Heart left ventricle (tissue), 16 donors: ENCODE measurements around the gene PDE6B. TPM values are rescaled to one million over a fixed set of nuclear protein-coding genes. Genes with fewer than 3 reads are reported as not detected.

ENCODE experiments used
- ATAC-seq, 4 donors: fragments of 200-7000 bp; cut with Tn5 transposase; one replicate each; pipeline ENCODE4 v1.9.1; 2020 to 2022; ENCODE audit warnings: moderate library complexity in 4 of 4, mild to moderate bottlenecking in 3 of 4, moderate number of reproducible peaks in 1 of 4
- DNase-seq, 5 donors: peaks; one replicate each; pipeline ENCODE4 v3.0.0-alpha.2; 2020
- H3K27ac ChIP-seq, 12 donors: fragments of 200-600 bp; sonication (generic) in 4 of 12; one replicate each; pipeline versions ENCODE4 v1.5.0 to v1.8.0; 2016 to 2022; ENCODE audit warnings: mild to moderate bottlenecking in 2 of 12
- H3K27me3 ChIP-seq, 9 donors: fragments of 200-600 bp; sonication (generic) in 2 of 9; one replicate each; pipeline versions ENCODE4 v1.5.1 to v1.8.0; 2016 to 2022; ENCODE audit warnings: mild to moderate bottlenecking in 3 of 9
- H3K36me3 ChIP-seq, 9 donors: fragments of 200-600 bp; sonication (generic) in 2 of 9; one replicate each; pipeline versions ENCODE4 v1.5.0 to v1.8.0; 2018 to 2022; ENCODE audit warnings: mild to moderate bottlenecking in 2 of 9
- H3K4me1 ChIP-seq, 12 donors: fragments of 200-600 bp; sonication (generic) in 4 of 12; one replicate each; pipeline versions ENCODE4 v1.5.0 to v1.8.0; 2016 to 2022; ENCODE audit warnings: mild to moderate bottlenecking in 3 of 12
- H3K4me3 ChIP-seq, 12 donors: fragments of 200-600 bp; sonication (generic) in 4 of 12; one replicate each; pipeline versions ENCODE4 v1.5.0 to v1.8.0; 2017 to 2022; ENCODE audit warnings: mild to moderate bottlenecking in 9 of 12, moderate library complexity in 4 of 12
- H3K9me3 ChIP-seq, 12 donors: fragments of 200-600 bp; sonication (generic) in 4 of 12; one replicate each; pipeline versions ENCODE4 v1.5.0 to v1.8.0; 2016 to 2022; ENCODE audit warnings: mild to moderate bottlenecking in 1 of 12
- CTCF ChIP-seq, 12 donors: fragments of 200-600 bp; sonication (generic) in 4 of 12; IDR thresholded peaks; one replicate each; pipeline versions ENCODE4 v1.5.0 to v1.8.0; 2018 to 2022; ENCODE audit warnings: antibody characterized with exemption in 12 of 12, mild to moderate bottlenecking in 5 of 12
- POLR2A ChIP-seq, 2 donors: fragments of 450-650 bp; IDR thresholded peaks; one replicate each; pipeline ENCODE4 v1.6.1; 2017; ENCODE audit warnings: antibody characterized with exemption in 2 of 2, mild to moderate bottlenecking in 2 of 2, moderate library complexity in 2 of 2
- WGBS, 4 donors: extraction: QIAGEN DNeasy Blood & Tissue Kit in 2 of 4; methylation state at CpG; one replicate each; pipeline versions ENCODE4 v1.1.5 to v1.1.7; 2013 to 2018; 5-methylcytosine and 5-hydroxymethylcytosine counted together
- intact Hi-C, 10 donors: fragments of 100-400 bp; cut with DNase I; formaldehyde crosslinking; loops; one replicate each; pipeline versions ENCODE4 v1.11.1 to v1.14.2; 2022
- polyA plus RNA-seq, 2 donors: library from polyadenylated mRNA; stranded (reverse); fragments of 200-250 nt; gene quantifications; one replicate each; pipeline ENCODE4 v1.2.3, GENCODE V29; 2013
- total RNA-seq, 9 donors: library from RNA; depleted of rRNA in 2 of 9; stranded (reverse); fragments of >200 nt in 2 of 9; fragmentation: NEBNext Ultra II Directional in 3 of 9; extraction: Animal tissue kit (Norgen Biotek cat#: 25700) in 3 of 9; gene quantifications; one replicate each; pipeline versions ENCODE4 v1.1.0 to v1.2.4, GENCODE V29; 2016 to 2023
- donor health status: ischemic (EF 13 %, LVEDD 7.1; RV severe dilation, severe dysfunction).
- donor health status: healthy with polysubstance abuse.
- donor health status: DM: no; HTN: yes; CAD: no.
- donor health status: DM: no; HTN: no; CAD: no.
- donor health status: ischemic (EF 25% LVEDD 6.9; RV normal size, moderate dysfunction).
- donor health status: ischemic (EF 25% LVEDD 5.7; RV mildly dilated, moderate dysfunction).
- donor health status: healthy.
- donor health status: DM: yes; HTN: yes; CAD: no.
- donor health status: ischemic (EF 35%, LVEDD 5.7; RV mildly dilated, moderate dysfunction).
- donor health status: nonischemic (EF 11% LVEDD 7.7; RV severe dilation, severe dysfunction).
- donor health status: DM: yes; HTN: yes; CAD: no.
- donor health status: PGD.
- donor health status: ischemic (EF 29% LVEDD 5.4; RV normal size, mild dysfunction).
- donor health status: nonischemic (EF 23%, LVEDD 6.1; RV moderate dilation, normal function).

Gene PDE6B
- total and polyA plus RNA-seq, 11 donors: 0.61 to 8.4 (median 3.5) TPM

GRCh38 chr4:592825-593520 is 32.4 kb upstream of the PDE6B start:
- Histone ChIP-seq H3K4me3 (no peak overlapping the region), H3K27me3 (peaks cover 0 to 12% (median 0%) of the 10 kb centered on the region in 9 donors), H3K9me3 (peaks cover 0 to 13% (median 0%) of the 10 kb centered on the region in 12 donors), H3K36me3 (no peaks in the 10 kb centered on the region), H3K27ac (no peak overlapping the region), H3K4me1 (no peaks in the 10 kb centered on the region)
- 64 to 81% (median 75%) methylated on average over 5 of the region's 5 CpGs for WGBS, 4 donors
- no peak for TF ChIP-seq POLR2A (IDR thresholded peaks at IDR 0.05)
- no peak for TF ChIP-seq CTCF (IDR thresholded peaks at IDR 0.05)
- DNase-seq (no peak), ATAC-seq (no peak)
- intact Hi-C loops: no loop called here

- 72 to 78% (median 74%) methylated on average over 3 of the region's 3 CpGs for WGBS, 4 donors
- intact Hi-C loops: no loop called here
- TF ChIP-seq CTCF (IDR thresholded peaks at IDR 0.05): no peak
- TF ChIP-seq POLR2A (IDR thresholded peaks at IDR 0.05): no peak
- Histone ChIP-seq H3K4me3 (no peak overlapping the region), H3K4me1 (no peaks in the 10 kb centered on the region), H3K27ac (no peak overlapping the region), H3K27me3 (peaks cover 0 to 44% (median 6%) of the 10 kb centered on the region in 9 donors), H3K36me3 (no peaks in the 10 kb centered on the region), H3K9me3 (peaks cover 0 to 12% (median 0%) of the 10 kb centered on the region in 12 donors)
- ATAC-seq (no peak), DNase-seq (no peak)
These were observed 26.4 kb upstream of the PDE6B start for GRCh38 chr4:598925-599324.

- Histone ChIP-seq H3K4me1 (no peaks in the 10 kb centered on the region), H3K4me3 (no peak overlapping the region), H3K27ac (no peak overlapping the region), H3K27me3 (peaks cover 0 to 44% (median 6%) of the 10 kb centered on the region in 9 donors), H3K9me3 (no peaks in the 10 kb centered on the region), H3K36me3 (no peaks in the 10 kb centered on the region)
- WGBS, 4 donors: 77 to 86% (median 81%) methylated on average over 6 of the region's 6 CpGs
- DNase-seq (no peak), ATAC-seq (no peak)
- intact Hi-C loops: no loop called here
- TF ChIP-seq CTCF (IDR thresholded peaks at IDR 0.05) (no peak), POLR2A (IDR thresholded peaks at IDR 0.05) (no peak)
These were observed 25.2 kb upstream of the PDE6B start for GRCh38 chr4:600166-600565.

GRCh38 chr4:600850-601515 is 24.4 kb upstream of the PDE6B start:
- H3K27me3 ChIP-seq: peaks cover 0 to 44% (median 6%) of the 10 kb centered on the region in 9 donors
- H3K4me1 ChIP-seq: no peaks in the 10 kb centered on the region
- H3K4me3 ChIP-seq: no peak overlapping the region
- ATAC-seq (no peak), DNase-seq (no peak)
- H3K9me3 ChIP-seq: no peaks in the 10 kb centered on the region
- TF ChIP-seq POLR2A (IDR thresholded peaks at IDR 0.05) (no peak), CTCF (IDR thresholded peaks at IDR 0.05) (no peak)
- no peak overlapping the region for H3K27ac ChIP-seq
- intact Hi-C loops: no loop called here
- 60 to 67% (median 64%) methylated on average over 10 to 11 of the region's 11 CpGs for WGBS, 4 donors
- no peaks in the 10 kb centered on the region for H3K36me3 ChIP-seq
